BLaER1 (cell line): ENCODE results near the gene EHMT1.

Source experiments
- H3K27ac ChIP-seq: shearing (Covaris generic); formaldehyde crosslinking; 2 replicates; pipeline ENCODE4 v1.8.1; 2022
- H3K27me3 ChIP-seq: shearing (Covaris generic); formaldehyde crosslinking; 2 replicates; pipeline ENCODE4 v1.8.1; 2022
- H3K36me3 ChIP-seq: shearing (Covaris generic); formaldehyde crosslinking; 2 replicates; pipeline ENCODE4 v1.8.1; 2022
- H3K4me1 ChIP-seq: shearing (Covaris generic); formaldehyde crosslinking; 2 replicates; pipeline ENCODE4 v1.8.1; 2022
- H3K4me2 ChIP-seq: shearing (Covaris generic); formaldehyde crosslinking; 2 replicates; pipeline ENCODE4 v1.8.1; 2022
- H3K4me3 ChIP-seq: shearing (Covaris generic); formaldehyde crosslinking; 2 replicates; pipeline ENCODE4 v1.8.1; 2022
- H3K9ac ChIP-seq: shearing (Covaris generic); formaldehyde crosslinking; 2 replicates; pipeline ENCODE4 v1.8.1; 2022
- H3K9me3 ChIP-seq: shearing (Covaris generic); formaldehyde crosslinking; 2 replicates; pipeline ENCODE4 v1.8.1; 2022
- H4K20me1 ChIP-seq: shearing (Covaris generic); formaldehyde crosslinking; 2 replicates; pipeline ENCODE4 v1.8.1; 2022
- Cebpa-rat ChIP-seq: shearing (Covaris generic); IDR thresholded peaks from 2 replicates; pipeline ENCODE4 v1.8.1; 2022

Gene EHMT1

DNA sequence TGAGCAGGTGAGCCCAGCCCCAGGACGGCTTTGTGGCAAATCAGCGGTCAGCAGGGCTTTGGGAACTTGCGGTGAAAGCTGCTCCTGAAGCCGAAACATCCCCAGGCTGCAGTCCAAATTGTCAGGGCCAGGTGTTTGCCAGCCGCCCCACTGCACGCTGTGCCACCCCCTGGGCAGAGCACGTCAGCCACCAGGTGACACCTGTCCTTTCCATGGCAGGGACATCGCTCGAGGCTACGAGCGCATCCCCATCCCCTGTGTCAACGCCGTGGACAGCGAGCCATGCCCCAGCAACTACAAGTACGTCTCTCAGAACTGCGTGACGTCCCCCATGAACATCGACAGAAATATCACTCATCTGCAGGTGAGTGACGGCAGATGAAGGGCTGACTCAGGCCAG lies 194.4 kb downstream of the EHMT1 start:
- no peak for TF ChIP-seq Cebpa-rat
- Histone ChIP-seq H3K9me3 (peaks cover 20% of the 10 kb centered on the region), H3K4me1 (peaks cover 13% of the 10 kb centered on the region), H3K9ac (no peak overlapping the region), H3K4me3 (no peak overlapping the region), H3K27ac (no peak overlapping the region), H3K4me2 (no peak overlapping the region), H3K36me3 (peaks cover 93% of the 10 kb centered on the region), H4K20me1 (peaks cover 39% of the 10 kb centered on the region), H3K27me3 (no peaks in the 10 kb centered on the region)

DNA sequence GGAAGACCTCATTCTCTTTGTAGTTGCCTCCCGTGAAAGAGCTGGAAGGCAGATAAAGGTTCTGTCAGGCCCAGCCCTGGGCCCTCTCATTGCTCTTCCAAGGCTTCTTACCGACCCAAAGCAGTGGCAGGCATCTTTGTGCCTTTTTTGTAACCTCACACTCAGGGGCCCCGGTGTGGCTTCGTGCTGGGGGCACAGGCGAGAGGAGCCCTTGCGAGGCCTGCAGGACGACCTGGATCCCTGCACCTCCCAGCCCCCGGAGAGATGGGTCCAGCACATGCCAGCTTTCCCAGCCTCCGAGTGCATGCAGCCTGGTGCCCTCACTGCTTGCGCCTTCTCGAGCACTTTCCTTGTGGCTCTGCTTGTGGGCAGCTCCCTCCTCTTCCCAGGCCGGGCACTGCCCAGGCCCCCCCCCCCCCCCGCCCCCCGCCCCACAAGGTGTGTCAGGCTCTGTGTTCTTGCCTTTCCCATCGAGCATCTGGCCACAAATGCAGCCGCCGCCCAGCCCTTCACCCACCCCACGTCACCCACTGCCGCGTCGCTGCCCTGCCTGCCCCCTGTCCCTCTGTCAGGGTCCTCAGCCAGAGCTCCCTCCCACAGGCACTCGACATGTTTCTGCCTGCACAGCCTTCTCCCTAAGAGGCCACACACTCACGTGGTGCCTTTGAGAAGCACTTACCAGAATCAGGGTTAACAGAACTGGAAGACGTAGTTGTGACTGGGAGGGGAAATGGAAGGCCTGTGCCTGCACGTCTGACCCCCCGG lies 195.0 kb downstream of the EHMT1 start:
- H3K27ac ChIP-seq, result no peak overlapping the region
- no peak overlapping the region for H3K9ac ChIP-seq
- no peak overlapping the region for H3K4me2 ChIP-seq
- H3K4me3 ChIP-seq, result no peak overlapping the region
- peaks cover 93% of the 10 kb centered on the region for H3K36me3 ChIP-seq
- H3K27me3 ChIP-seq, result no peaks in the 10 kb centered on the region
- H3K4me1 ChIP-seq, result peaks cover 7% of the 10 kb centered on the region
- TF ChIP-seq Cebpa-rat, result no peak
- H4K20me1 ChIP-seq, result peaks cover 35% of the 10 kb centered on the region
- H3K9me3 ChIP-seq, result peaks cover 23% of the 10 kb centered on the region

DNA sequence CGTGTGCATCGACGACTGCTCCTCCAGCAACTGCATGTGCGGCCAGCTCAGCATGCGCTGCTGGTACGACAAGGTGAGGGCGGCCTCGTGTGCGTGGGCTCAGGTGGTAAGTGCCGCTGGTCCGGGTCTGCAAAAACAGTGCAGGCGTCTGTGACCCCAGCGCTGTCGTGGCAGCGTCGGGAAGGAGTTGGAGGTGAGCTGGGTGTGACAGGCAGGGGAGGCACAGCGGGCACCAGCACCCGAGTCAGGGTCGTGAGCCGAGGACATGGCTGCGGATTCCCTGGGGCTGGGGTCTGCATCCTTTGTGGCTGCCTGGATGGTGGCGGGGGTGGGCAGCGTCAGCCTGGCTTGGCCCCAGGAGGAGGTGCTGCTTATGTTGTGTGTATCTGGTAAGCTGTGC lies 195.6 kb downstream of the EHMT1 start:
- Histone ChIP-seq H3K27me3 (no peaks in the 10 kb centered on the region), H3K9me3 (peaks cover 23% of the 10 kb centered on the region), H3K36me3 (peaks cover 88% of the 10 kb centered on the region), H3K4me3 (no peak overlapping the region), H3K9ac (no peak overlapping the region), H3K4me1 (peaks cover under 1% of the 10 kb centered on the region), H4K20me1 (peaks cover 29% of the 10 kb centered on the region), H3K27ac (no peak overlapping the region), H3K4me2 (no peak overlapping the region)
- TF ChIP-seq Cebpa-rat, result no peak

DNA sequence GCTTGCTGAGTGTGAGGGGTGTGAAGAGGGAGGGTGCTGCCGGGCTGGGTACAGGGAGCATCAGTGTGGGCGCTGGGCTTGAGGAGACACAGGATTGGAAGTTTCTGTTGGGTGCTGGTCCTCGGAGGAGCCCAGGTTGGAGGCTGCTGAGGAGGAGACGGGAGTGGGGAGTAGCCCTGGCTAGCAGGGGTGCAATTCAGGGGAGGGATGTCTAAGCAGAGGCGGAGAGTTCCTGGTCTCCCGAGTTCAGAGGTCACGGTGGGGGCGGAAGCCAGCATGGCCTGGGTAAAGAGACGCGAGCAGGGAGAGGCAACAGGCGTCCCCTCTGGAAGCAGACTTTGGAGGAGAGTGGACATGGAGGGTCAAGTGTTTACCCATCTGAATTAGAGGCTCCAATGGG lies 196.0 kb downstream of the EHMT1 start:
- H3K27ac ChIP-seq, result no peak overlapping the region
- H3K9ac ChIP-seq, result no peak overlapping the region
- peaks cover 23% of the 10 kb centered on the region for H3K9me3 ChIP-seq
- H3K4me3 ChIP-seq, result no peak overlapping the region
- peaks cover 25% of the 10 kb centered on the region for H4K20me1 ChIP-seq
- H3K36me3 ChIP-seq, result peaks cover 88% of the 10 kb centered on the region
- no peaks in the 10 kb centered on the region for H3K27me3 ChIP-seq
- no peaks in the 10 kb centered on the region for H3K4me1 ChIP-seq
- no peak overlapping the region for H3K4me2 ChIP-seq
- TF ChIP-seq Cebpa-rat, result no peak

DNA sequence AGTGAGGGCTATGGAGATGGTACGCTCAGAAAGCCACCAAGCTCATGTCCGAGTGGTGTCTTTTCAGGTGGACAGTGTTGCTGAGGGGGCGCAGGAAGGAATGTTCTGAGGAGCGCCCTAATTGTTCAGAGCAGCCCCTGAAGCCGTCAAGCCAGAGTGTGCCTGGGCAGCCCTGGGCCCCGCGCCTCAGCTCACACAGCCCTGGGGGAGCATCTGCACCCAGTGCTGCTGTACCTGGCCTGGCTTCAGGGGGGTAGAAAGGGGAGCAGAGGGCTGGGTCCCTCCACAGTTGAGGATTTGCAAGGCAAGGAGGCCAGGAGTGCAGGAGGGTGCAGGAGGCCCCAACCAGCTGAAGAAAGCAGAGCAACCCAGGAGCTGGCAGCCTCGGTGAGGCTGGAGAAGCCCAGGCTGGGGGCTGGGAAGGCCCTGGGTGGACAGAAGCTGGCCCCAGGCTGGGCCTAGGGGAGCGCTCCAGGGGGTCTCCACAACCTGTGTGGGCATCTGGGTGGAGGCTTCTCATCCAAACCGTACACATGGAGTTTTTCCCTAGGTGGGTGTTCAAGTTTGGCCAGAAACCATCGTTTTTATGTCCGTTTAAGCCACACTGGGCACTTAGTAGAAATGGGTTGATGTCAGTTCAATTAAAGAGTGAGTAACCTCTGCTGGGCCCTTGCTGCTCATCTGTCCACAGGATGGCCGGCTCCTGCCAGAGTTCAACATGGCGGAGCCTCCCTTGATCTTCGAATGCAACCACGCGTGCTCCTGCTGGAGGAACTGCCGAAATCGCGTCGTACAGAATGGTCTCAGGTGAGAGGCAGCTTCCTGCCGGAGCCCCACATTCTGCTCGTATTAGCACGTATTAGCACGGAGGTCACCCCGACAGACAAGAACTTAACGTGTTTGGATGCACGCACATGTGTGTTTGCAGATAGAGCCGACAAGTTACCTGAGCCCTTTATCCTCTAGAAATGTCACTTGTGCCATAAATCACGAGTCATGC lies 196.8 kb downstream of the EHMT1 start:
- Histone ChIP-seq H3K27me3 (no peaks in the 10 kb centered on the region), H3K4me1 (no peaks in the 10 kb centered on the region), H4K20me1 (peaks cover 20% of the 10 kb centered on the region), H3K4me3 (no peak overlapping the region), H3K36me3 (peaks cover 89% of the 10 kb centered on the region), H3K27ac (no peak overlapping the region), H3K4me2 (no peak overlapping the region), H3K9me3 (peaks cover 23% of the 10 kb centered on the region), H3K9ac (no peak overlapping the region)
- no peak for TF ChIP-seq Cebpa-rat

DNA sequence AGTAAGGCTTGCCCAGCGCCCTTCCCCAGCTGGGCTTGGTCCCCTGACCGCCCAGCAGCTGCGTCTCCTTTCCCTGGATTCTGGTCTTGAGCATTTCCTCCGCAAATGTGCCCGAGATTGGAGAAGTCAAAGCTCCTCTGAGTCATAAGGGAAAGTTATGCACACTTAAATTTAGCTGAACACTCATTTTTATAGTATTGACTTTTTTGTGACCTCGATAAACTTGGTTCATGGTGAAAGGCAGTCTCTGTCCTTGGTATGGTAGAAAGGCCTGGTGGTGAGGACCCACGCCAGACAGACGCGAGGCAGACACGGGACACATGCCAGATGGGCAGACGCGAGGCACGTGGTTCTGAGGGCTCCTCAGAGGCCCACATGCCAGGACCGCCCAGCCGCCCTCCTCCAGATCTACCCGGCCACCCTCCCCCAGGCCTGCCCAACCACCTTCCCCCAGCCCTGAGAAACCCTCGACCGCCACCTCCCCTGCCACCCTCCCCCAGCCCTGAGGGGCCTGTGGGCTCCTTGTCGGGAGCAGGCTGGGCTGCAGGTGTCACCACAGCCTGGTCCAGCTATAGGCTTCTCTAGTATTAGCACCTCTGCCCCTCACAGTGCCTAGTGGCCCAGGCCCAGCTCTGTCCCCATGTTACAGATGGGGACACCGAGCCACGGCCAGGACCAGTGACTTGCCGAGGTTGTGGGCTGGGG lies 197.9 kb downstream of the EHMT1 start:
- H3K27me3 ChIP-seq, result no peaks in the 10 kb centered on the region
- H3K4me2 ChIP-seq, result no peak overlapping the region
- no peak overlapping the region for H3K27ac ChIP-seq
- no peak for TF ChIP-seq Cebpa-rat
- no peak overlapping the region for H3K9ac ChIP-seq
- H3K9me3 ChIP-seq, result peaks cover 33% of the 10 kb centered on the region
- peaks cover 91% of the 10 kb centered on the region for H3K36me3 ChIP-seq
- no peaks in the 10 kb centered on the region for H3K4me1 ChIP-seq
- H3K4me3 ChIP-seq, result no peak overlapping the region
- H4K20me1 ChIP-seq, result peaks cover 13% of the 10 kb centered on the region; the same call in 1 of the 2 replicates

DNA sequence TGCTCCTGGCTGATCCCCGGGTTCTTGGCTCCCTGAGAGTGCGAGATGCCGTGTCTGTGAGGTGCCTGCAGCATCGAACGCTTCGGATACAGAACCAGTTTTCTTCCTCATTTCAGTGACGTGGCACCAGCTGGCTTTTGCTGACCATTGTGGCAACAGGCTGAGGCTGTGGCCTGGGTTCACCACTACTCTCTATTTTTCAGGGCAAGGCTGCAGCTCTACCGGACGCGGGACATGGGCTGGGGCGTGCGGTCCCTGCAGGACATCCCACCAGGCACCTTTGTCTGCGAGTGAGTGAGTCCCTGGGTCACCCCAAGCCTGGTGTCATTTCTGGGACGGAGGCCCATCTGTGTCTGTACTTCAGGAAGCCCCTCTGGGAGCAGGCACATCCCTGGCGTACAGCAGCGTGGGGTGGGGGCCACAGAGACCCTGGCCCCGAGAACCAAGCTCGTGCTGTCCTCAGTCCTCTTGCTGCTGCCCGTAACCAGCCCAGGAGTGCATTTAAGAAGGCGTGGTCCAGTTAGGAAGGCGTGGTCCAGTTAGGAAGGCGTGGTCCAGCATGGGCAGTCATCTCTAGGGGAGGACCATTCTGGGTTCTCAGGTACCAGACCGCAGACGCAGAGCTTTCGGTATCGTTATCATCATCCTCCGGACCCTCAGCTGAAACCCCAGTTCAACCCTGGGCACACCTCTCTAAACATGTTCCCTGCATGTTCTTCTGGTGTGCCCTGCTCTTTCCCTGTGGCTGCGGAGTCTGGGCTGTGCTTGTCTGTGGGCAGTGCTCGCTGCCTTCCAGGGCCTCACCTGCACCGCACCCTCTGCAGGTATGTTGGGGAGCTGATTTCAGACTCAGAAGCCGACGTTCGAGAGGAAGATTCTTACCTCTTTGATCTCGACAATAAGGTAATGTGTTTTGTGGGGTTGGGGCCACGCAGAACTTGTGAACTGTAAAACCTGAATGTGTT lies 198.7 kb downstream of the EHMT1 start:
- TF ChIP-seq Cebpa-rat, result no peak
- Histone ChIP-seq H3K27ac (no peak overlapping the region), H3K9ac (no peak overlapping the region), H3K27me3 (no peaks in the 10 kb centered on the region), H3K4me2 (no peak overlapping the region), H3K36me3 (peaks cover 91% of the 10 kb centered on the region), H3K4me3 (no peak overlapping the region), H3K9me3 (peaks cover 33% of the 10 kb centered on the region), H3K4me1 (no peaks in the 10 kb centered on the region), H4K20me1 (peaks cover 19% of the 10 kb centered on the region; the same call in 1 of the 2 replicates)

DNA sequence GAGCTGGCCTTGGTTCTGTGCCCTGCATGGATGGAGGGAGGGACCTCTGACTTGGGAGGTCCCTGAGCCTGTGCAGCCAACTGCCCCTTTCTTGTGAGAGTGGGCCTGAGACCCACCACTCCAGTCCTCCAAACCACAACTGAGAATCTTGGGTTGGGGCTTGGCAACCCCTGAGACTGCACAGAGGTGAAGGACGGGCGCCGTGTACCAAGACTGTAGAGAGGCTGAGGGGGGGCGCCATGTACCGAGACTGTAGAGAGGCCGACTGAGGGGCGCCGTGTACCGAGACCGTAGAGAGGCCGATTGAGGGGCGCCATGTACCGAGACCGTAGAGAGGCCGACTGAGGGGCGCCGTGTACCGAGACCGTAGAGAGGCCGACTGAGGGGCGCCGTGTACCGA lies 199.5 kb downstream of the EHMT1 start:
- Histone ChIP-seq H3K36me3 (peaks cover 91% of the 10 kb centered on the region), H3K9ac (no peak overlapping the region), H3K4me3 (no peak overlapping the region), H3K27me3 (no peaks in the 10 kb centered on the region), H3K27ac (no peak overlapping the region), H3K9me3 (peaks cover 33% of the 10 kb centered on the region), H3K4me1 (no peaks in the 10 kb centered on the region), H4K20me1 (peaks cover 19% of the 10 kb centered on the region; the same call in 1 of the 2 replicates), H3K4me2 (no peak overlapping the region)
- TF ChIP-seq Cebpa-rat, result no peak
